GM20000 (cell line): ENCODE results near the gene PPAT.
A peak's percentile ranks its signal among the peaks of the same experiment; 100 is the strongest.

Source experiments
- DNase-seq: peaks from one replicate; pipeline ENCODE4 v3.0.0; 2012; ENCODE audit warnings: low spot score
- TF ChIP-seq, protein P1 (sequence below): IDR thresholded peaks from 2 replicates; pipeline ENCODE4 v1.5.1; 2012; ENCODE audit warnings: mild to moderate bottlenecking, control low read depth; ENCODE audit errors: extremely low read depth, missing control alignments

The PPAT gene

GRCh38 chr4:56406151-56406550 is 29.3 kb downstream of the PPAT start:
- no peak for DNase-seq
- TF ChIP-seq, protein P1, sequence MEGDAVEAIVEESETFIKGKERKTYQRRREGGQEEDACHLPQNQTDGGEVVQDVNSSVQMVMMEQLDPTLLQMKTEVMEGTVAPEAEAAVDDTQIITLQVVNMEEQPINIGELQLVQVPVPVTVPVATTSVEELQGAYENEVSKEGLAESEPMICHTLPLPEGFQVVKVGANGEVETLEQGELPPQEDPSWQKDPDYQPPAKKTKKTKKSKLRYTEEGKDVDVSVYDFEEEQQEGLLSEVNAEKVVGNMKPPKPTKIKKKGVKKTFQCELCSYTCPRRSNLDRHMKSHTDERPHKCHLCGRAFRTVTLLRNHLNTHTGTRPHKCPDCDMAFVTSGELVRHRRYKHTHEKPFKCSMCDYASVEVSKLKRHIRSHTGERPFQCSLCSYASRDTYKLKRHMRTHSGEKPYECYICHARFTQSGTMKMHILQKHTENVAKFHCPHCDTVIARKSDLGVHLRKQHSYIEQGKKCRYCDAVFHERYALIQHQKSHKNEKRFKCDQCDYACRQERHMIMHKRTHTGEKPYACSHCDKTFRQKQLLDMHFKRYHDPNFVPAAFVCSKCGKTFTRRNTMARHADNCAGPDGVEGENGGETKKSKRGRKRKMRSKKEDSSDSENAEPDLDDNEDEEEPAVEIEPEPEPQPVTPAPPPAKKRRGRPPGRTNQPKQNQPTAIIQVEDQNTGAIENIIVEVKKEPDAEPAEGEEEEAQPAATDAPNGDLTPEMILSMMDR = no peak

- DNase-seq = no peak
- TF ChIP-seq, protein P1 = no peak
These were observed 30.4 kb downstream of the PPAT start for GRCh38 chr4:56405016-56405415.

GRCh38 chr4:56400560-56400959 is 34.9 kb downstream of the PPAT start:
- TF ChIP-seq, protein P1 = no peak
- DNase-seq = no peak

- DNase-seq = no peak
- TF ChIP-seq, protein P1 = no peak
These were observed 44.1 kb downstream of the PPAT start for GRCh38 chr4:56391270-56391669.

GRCh38 chr4:56389558-56389957 is 45.9 kb downstream of the PPAT start:
- TF ChIP-seq, protein P1 = no peak
- no peak for DNase-seq

- no peak for DNase-seq
- TF ChIP-seq, protein P1 = no peak
These were observed 47.1 kb downstream of the PPAT start for GRCh38 chr4:56388306-56388705.

DNA sequence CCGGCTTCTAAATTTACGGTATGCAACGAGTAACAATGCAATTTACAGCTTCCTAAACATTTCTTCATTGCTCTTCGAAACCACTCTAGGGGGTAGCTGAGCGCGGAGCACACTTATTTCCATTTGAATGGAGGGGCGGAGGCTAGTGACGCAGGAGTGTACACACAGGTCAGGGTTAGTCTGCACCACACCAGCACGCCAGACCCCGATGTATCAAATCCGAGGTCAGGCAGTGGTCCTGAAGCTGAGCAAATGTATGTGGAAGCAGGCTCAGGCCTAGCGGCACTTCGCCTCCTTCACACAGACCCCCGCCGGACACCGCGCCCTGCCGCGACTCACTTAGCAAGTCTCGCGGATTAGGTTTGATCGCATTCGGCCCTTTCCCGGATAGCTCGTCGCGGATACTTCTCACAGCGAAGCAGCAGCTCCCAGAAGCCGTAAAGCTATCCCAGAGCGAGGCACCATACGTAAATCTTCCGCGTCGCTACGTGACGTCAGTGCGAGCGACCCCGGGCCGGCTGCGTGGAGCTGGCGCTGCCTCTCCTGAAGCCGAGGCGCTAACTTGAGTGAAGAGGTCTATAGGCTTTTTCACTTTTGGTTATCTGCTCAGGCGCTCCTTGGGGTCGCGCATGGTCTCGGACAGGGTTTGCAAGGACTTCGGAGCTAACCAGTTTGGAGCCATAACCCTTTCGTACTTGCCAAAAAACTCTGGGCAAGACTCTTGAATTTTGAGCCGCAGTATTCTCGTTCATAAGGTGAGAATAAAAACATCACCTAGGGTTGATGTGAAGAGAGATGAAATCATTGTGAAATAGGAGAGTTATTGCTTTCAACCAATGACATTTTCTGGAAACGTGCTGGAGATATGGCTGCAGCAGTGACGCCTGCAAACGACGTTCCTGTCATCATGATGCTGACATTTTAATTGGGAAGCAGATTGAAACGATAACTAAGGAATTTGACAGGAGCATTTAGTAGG is 48.1 kb downstream of the PPAT start, which contains the start of gene AASDH:
Gene AASDH (minus strand): TSS at position 469 of the 979 bp plus-strand sequence. CDS start 3,192 bp downstream, outside the sequence.
- TF ChIP-seq, protein P1 = no peak
- DNase-seq = peak; percentile 88
